ENCODE results near the gene KCNIP2.

DNA sequence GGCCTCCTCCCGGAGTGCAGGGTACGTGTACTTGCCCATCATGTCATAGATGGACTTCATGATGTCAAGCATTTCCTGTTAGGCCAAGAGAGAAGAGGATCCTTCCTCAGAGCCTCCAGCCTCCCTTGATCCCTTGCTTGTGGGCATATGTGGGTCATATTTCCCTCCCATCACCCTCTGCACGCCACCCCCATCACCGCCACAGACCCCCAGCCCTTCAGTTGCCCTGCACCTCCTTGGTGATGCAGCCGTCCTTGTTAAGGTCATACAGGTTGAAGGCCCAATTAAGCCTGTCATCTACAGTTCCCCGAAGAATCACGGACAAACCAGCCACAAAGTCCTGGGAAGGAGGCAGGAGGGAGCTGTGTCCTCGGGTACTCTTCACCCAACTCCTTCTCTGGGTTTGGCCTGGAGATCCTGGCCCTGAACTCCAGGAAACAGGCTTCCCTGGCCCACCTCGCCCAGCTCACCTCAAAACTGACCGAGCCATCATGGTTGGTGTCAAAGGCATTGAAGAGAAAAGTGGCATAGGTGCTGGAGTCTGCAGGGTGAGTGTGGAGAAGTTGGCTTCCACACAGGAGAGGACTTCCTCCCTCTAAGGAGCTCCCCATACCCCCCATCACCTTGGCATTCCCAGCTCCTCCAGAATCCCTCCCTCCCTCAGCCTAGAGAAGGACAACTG lies 15.5 kb downstream of the KCNIP2 start:
- TF ChIP-seq CTCF (conservative IDR thresholded peaks at IDR 0.05) = no peak
- TF ChIP-seq ZFX (IDR thresholded peaks at IDR 0.05) = no peak

Measured in C4-2B (cell line).